AG04449 (cell line): ENCODE measurements around the gene AMOT.

Experiments
- CTCF ChIA-PET: fragments of 350-600 bp; formaldehyde crosslinking; extraction: SDS; loops from one replicate; lab custom pipeline; 2021; ENCODE audit warnings: antibody characterized with exemption; lab: Yijun Ruan, JAX
- POLR2A ChIA-PET: fragments of 400-600, 350-600 bp; formaldehyde crosslinking; extraction: SDS; loops from one replicate; lab custom pipeline; 2020; ENCODE audit warnings: antibody characterized with exemption, inconsistent platforms; lab: Yijun Ruan, JAX
- DNase-seq: peaks from one replicate; pipeline ENCODE4 v3.0.0-alpha.2; 2010; ENCODE audit warnings: low read depth, low spot score
- H3K4me3 ChIP-seq: 2 replicates; pipeline ENCODE4 v1.5.1; 2011; ENCODE audit warnings: low read depth, mild to moderate bottlenecking, control low read depth, low read length
- TF ChIP-seq, protein P1 (sequence below): IDR thresholded peaks from one replicate; pipeline ENCODE4 v1.5.1; 2011; ENCODE audit warnings: mild to moderate bottlenecking, moderate library complexity, low read length, control low read depth, inconsistent platforms; ENCODE audit not compliant: insufficient read depth; ENCODE audit errors: missing control alignments

The AMOT gene

GRCh38 chrX:112735147-112735546 is 105.5 kb downstream of the AMOT start:
- TF ChIP-seq, protein P1, sequence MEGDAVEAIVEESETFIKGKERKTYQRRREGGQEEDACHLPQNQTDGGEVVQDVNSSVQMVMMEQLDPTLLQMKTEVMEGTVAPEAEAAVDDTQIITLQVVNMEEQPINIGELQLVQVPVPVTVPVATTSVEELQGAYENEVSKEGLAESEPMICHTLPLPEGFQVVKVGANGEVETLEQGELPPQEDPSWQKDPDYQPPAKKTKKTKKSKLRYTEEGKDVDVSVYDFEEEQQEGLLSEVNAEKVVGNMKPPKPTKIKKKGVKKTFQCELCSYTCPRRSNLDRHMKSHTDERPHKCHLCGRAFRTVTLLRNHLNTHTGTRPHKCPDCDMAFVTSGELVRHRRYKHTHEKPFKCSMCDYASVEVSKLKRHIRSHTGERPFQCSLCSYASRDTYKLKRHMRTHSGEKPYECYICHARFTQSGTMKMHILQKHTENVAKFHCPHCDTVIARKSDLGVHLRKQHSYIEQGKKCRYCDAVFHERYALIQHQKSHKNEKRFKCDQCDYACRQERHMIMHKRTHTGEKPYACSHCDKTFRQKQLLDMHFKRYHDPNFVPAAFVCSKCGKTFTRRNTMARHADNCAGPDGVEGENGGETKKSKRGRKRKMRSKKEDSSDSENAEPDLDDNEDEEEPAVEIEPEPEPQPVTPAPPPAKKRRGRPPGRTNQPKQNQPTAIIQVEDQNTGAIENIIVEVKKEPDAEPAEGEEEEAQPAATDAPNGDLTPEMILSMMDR = no peak
- DNase-seq = no peak

DNA sequence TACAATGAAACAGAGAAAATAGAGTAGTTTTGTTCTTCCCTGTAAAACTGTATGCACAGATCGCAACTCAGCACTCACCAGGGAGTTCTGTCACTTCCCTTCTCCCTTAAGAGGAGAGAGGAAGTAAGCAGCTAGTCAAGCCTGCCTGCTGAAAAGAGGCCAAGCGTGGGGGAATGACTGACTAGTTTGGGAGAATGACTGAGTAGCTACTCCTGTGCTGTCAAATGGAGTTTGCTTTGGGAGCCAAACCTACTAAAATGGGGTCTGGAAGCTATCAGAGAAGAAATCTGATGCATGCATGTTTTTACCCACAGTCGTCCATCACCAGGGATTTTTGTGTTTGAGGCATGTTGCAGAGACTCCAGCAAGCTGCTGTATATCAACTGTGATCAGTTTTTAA is 106.3 kb downstream of the AMOT start:
- POLR2A ChIA-PET = no interaction called here
- no peak for DNase-seq
- H3K4me3 ChIP-seq = no peak overlapping the region
- CTCF ChIA-PET = no interaction called here
- TF ChIP-seq, protein P1 = no peak

More at GRCh38 chrX:112735147-112735546, 105.5 kb downstream of the AMOT start:
- CTCF ChIA-PET = no interaction called here
- H3K4me3 ChIP-seq = no peak overlapping the region
- POLR2A ChIA-PET = no interaction called here

DNA sequence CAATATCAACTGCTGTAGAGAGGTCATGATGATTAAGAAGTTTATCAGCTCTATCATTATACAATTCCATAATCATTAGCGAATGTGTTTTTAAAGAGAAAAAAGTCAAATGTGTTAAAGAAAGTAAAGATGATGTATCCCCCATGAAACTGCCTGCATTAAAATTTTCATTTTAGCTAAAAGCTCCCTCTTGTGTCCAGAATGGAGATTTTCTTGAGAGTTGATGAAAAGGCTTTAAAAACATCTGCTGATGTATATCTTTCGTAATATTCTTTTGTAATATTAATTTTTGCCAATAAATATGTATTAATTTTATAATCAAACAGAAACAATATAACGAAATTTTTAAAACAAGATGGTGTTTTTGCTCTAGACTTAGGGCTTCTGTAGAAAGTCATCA is 108.8 kb downstream of the AMOT start:
- no peak for DNase-seq
- ChIA-PET POLR2A (no interaction called here), CTCF (interaction anchor here (1.0 to 2.5 kb wide), 4 partner anchors 10 to 861 kb away, joined by 3 to 11 read pairs (median 3); no protein-coding TSS in a partner anchor)
- no peak overlapping the region for H3K4me3 ChIP-seq
- TF ChIP-seq, protein P1 = no peak
